PC-3 (cell line): ENCODE measurements around the gene APOLD1. TPM values are rescaled to one million over a fixed set of nuclear protein-coding genes. Genes with fewer than 3 reads are reported as not detected.

Source experiments
- ATAC-seq: fragments of 200-7000 bp; cut with Tn5 transposase; 2 replicates; pipeline ENCODE4 v1.9.1; 2020; ENCODE audit warnings: mild to moderate bottlenecking, moderate library complexity
- BruUV-seq: library from RNA; stranded (reverse); fragments of 400-500 nt; replicated peaks from 2 replicates; lab custom pipeline; 2021; lab: Mats Ljungman, UMichigan
- CTCF ChIA-PET: fragments of 300-600 bp; sonication (Branson Sonifier 250); formaldehyde crosslinking; loops from one replicate; lab custom pipeline; 2022; ENCODE audit warnings: antibody characterized with exemption; lab: Charles Lee
- POLR2A ChIA-PET: fragments of 300-600 bp; sonication (Branson Sonifier 250); formaldehyde crosslinking; loops from one replicate; lab custom pipeline; 2022; ENCODE audit warnings: antibody characterized with exemption; ENCODE audit not compliant: unreplicated experiment; lab: Charles Lee
- DNase-seq: peaks from one replicate; pipeline ENCODE4 v3.0.0-alpha.2; 2015
- H2AFZ ChIP-seq: fragments of 300-600 bp; sonication (generic); 2 replicates; pipeline ENCODE4 v1.6.0; 2016; ENCODE audit warnings: antibody characterized with exemption, low read length
- H3F3A ChIP-seq: fragments of 300-600 bp; sonication (generic); one replicate; pipeline ENCODE4 v1.6.0; 2017; ENCODE audit warnings: antibody characterized with exemption, low read length, control low read depth, mild to moderate bottlenecking; ENCODE audit not compliant: unreplicated experiment
- H3K27ac ChIP-seq: fragments of 300-600 bp; sonication (generic); 2 replicates; pipeline ENCODE4 v1.5.1; 2016; ENCODE audit warnings: mild to moderate bottlenecking, low read length
- H3K27me3 ChIP-seq: fragments of 300-600 bp; sonication (generic); 2 replicates; pipeline ENCODE4 v1.6.1; 2016; ENCODE audit warnings: low read length, mixed read lengths
- H3K36me3 ChIP-seq: fragments of 300-600 bp; sonication (generic); 2 replicates; pipeline ENCODE4 v1.6.1; 2016; ENCODE audit warnings: low read depth, mixed run types, low read length, mixed read lengths
- H3K4me1 ChIP-seq: fragments of 300-600 bp; sonication (generic); 2 replicates; pipeline ENCODE4 v1.5.1; 2016; ENCODE audit warnings: low read length; ENCODE audit not compliant: insufficient read depth
- H3K4me2 ChIP-seq: fragments of 300-600 bp; sonication (generic); 2 replicates; pipeline ENCODE4 v1.6.0; 2016; ENCODE audit warnings: low read length
- H3K4me3 ChIP-seq: fragments of 300-600 bp; sonication (generic); 2 replicates; pipeline ENCODE4 v1.5.1; 2016; ENCODE audit warnings: mild to moderate bottlenecking, low read length, mixed read lengths
- H3K79me2 ChIP-seq: fragments of 300-600 bp; sonication (generic); 2 replicates; pipeline ENCODE4 v1.6.1; 2017; ENCODE audit warnings: low read length, mixed read lengths
- H3K9ac ChIP-seq: fragments of 300-600 bp; sonication (generic); 2 replicates; pipeline ENCODE4 v1.6.0; 2016; ENCODE audit warnings: mild to moderate bottlenecking, low read length
- H3K9me2 ChIP-seq: fragments of 300-600 bp; sonication (generic); replicated peaks from 2 replicates; pipeline ENCODE4 v1.6.1; 2016; ENCODE audit warnings: mixed run types, low read length, mixed read lengths
- H3K9me3 ChIP-seq: fragments of 300-600 bp; sonication (generic); 2 replicates; pipeline ENCODE4 v1.6.1; 2016; ENCODE audit warnings: low read length, mixed read lengths
- H4K20me1 ChIP-seq: fragments of 300-600 bp; sonication (generic); 2 replicates; pipeline ENCODE4 v1.6.1; 2016; ENCODE audit warnings: low read length, mixed read lengths
- CTCF ChIP-seq: fragments of 300-600 bp; sonication (generic); conservative IDR thresholded peaks from 2 replicates; pipeline ENCODE4 v1.5.1; 2017; ENCODE audit warnings: antibody characterized with exemption, low read depth, mild to moderate bottlenecking, low read length
- intact Hi-C: fragments of 100-400 bp; cut with micrococcal nuclease; formaldehyde crosslinking; loops from 2 replicates; pipeline ENCODE4 v1.9.0; 2023
- microRNA-seq: library from miRNA; unstranded; fragments of <30 nt; microRNA quantifications from one replicate; pipeline ENCODE4 v1.1.0, GENCODE V29; 2020; ENCODE audit not compliant: unreplicated experiment
- total RNA-seq: library from RNA; depleted of rRNA; stranded (reverse); fragments of >200 nt; gene quantifications from 2 replicates; pipeline ENCODE4 v1.2.3, GENCODE V29; 2014; rRNA removed

APOLD1 gene
- total RNA-seq, 1 experiment from 2014 or later, result 3.5 TPM

DNA sequence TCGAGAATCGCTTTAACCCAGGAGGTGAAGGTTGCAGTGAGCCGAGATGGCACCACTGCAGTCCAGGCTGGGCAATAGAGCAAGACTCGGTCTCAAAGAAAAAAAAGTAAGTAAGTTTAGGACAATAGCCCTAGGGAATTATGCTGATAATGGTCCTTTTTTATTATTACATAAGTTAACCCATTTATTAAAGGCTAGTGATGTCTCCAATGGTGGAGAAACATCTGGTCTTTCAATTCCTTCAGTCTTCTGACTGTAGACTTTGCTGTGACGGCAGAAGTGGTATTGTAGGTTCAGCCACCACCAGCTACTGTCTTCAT lies 55.1 kb downstream of the APOLD1 start:
- Histone ChIP-seq H3K4me3 (no peak overlapping the region), H3K27ac (peak overlapping the region; percentile 98), H3K9ac (peak overlapping the region; percentile 45; the same call in 1 of the 2 replicates), H3K79me2 (peaks cover 16% of the 10 kb centered on the region), H3K9me3 (no peaks in the 10 kb centered on the region), H2AFZ (no peak overlapping the region), H3K4me1 (peaks cover 65% of the 10 kb centered on the region), H3F3A (peaks cover 3% of the 10 kb centered on the region), H4K20me1 (no peaks in the 10 kb centered on the region), H3K27me3 (no peaks in the 10 kb centered on the region), H3K9me2 (no peaks in the 10 kb centered on the region), H3K4me2 (peak overlapping the region; percentile 22), H3K36me3 (peaks cover 2% of the 10 kb centered on the region; the same call in 1 of the 2 replicates)
- CTCF ChIA-PET, result no interaction called here
- POLR2A ChIA-PET, result no interaction called here
- intact Hi-C loops, result loop anchor here (1.0 kb wide), 1 partner anchor 32 kb away; no protein-coding TSS in a partner anchor
- BruUV-seq, result no TSS peak
- DNase-seq (no peak), ATAC-seq (no peak)
- TF ChIP-seq CTCF, result no peak

Small RNA genes within 50 kb of the gene (microRNA-seq; reads per million reads assigned to microRNA genes)
- not detected for gene MIR613

Other genes with a start within 250 kb of the APOLD1 start
- 4.4 and 6.7 TPM in 2 replicates for gene DUSP16, start 222.8 kb upstream of the APOLD1 start, total RNA-seq
- 11.7 and 14.2 TPM in 2 replicates for gene CREBL2, start 173.8 kb upstream of the APOLD1 start, total RNA-seq
- 0.52 and 2.1 TPM in 2 replicates for gene GPR19, start 89.5 kb upstream of the APOLD1 start, total RNA-seq
- gene CDKN1B, start 68.3 kb upstream of the APOLD1 start, total RNA-seq, result 29.2 and 37.2 TPM in 2 replicates
- 58.9 and 59.0 TPM in 2 replicates for gene DDX47, start 27.7 kb downstream of the APOLD1 start, total RNA-seq
- gene GPRC5A, start 105.9 kb downstream of the APOLD1 start, total RNA-seq, result 140 and 144 TPM in 2 replicates
- not detected in 2 replicates for gene GPRC5D, start 166.5 kb downstream of the APOLD1 start, total RNA-seq
- gene HEBP1, start 214.6 kb downstream of the APOLD1 start, total RNA-seq, result 6.2 and 8.2 TPM in 2 replicates